ENCODE data around the gene LIG4.
"Not testable (repeated sequence)": the region's sequence is repeated elsewhere in the genome, so short reads cannot be mapped to it uniquely, and the experiment has no call there.

LIG4 gene

DNA sequence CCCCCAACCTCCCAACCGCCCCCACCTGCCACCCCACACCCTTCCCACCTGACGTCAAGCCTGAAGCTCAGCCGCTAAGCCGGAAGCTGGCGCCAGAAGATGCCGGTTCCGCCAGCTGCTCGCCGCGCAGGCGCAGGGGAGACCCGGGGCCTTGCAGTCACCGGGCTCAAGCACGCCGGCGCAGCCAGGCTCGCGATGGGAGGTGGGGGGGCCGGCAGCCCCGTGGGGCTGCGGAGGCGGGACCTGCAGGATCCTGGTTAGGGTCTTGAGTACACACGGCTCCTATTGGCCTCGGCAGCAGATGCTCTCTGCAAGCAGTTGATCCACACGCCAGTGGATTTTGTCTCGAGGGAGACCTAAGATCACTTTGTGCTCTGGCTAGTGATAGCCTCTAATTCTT is at the start of gene LIG4:
Gene LIG4, minus strand, starts transcription at position 101 of the 400 bp plus-strand sequence. CDS start 4,268 bp downstream, outside the sequence.
- DNase-seq (ENCODE audit: low spot score), result peak; percentile 87

DNA sequence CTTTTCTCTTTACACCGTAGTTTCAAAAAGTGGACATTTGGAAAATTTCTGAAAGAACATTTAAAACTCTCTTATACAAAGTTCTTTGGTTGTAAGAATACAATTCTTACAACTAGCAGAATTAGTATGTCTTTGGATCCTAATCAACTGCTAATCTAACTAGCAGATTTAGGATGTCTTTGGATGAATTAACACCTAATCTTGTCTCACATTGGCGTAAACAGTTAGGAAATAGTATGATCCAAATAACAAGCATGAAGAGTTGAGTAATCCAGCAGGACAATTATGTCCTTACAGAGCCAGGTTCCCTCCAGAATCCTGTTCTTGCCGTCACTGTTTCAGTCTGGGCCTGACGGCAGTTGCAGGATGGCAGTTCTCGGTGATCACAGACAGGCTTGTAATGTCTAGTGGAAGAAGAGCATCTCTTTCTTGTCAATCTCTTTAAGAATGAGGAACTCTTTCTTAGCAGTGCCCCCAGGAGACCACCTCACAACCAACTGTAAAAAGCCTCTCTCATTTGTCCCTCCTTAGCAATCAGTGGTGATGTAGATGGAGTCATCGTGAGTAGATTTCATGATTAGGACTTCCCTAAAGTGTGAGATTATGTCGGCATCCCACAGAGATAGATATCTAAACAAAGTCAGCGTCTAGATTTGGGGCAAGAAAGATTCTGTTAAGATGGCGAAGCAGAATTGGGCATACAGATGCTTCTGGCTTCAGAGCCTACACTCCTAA is 48.5 kb upstream of the LIG4 start:
- DNase-seq (ENCODE audit: low spot score), result no peak

DNA sequence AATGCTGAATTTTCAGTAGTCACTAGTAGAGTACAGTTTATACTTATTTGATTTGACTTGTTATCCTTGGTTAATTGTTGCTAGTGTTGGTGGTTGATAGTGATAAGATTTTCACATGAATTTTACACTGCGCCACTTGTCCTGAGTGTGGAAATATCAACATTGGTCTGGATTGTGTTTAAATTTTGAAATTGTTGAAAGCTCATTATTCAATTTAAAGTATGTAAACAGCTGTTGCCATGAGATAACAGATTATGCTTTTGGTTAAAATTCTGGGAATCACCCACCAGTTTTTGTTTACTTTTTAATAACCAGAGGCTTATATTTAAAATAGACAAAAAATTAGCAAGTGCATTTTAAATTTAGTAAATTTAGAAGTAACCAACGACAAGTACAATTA is 41.9 kb upstream of the LIG4 start:
- no peak for DNase-seq (ENCODE audit: low spot score)

DNA sequence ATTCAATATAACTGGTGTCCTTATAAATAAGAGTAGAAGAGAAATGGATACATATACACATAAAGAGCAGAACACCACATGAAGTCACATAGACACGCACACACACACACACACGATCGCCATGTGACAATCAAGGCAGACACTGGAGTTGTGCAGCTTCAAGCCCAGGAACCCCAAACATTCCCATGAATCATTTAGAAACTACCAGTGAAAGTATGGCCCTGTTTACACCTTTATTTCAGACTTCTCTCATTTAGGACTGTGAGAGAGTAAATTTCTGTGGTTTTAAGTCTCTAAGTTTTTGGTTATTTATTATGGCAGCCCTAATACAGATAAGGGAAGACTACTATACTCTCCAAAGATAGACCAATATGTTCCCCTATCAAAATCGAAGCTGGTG is 33.8 kb upstream of the LIG4 start:
- DNase-seq (ENCODE audit: low spot score), result no peak

DNA sequence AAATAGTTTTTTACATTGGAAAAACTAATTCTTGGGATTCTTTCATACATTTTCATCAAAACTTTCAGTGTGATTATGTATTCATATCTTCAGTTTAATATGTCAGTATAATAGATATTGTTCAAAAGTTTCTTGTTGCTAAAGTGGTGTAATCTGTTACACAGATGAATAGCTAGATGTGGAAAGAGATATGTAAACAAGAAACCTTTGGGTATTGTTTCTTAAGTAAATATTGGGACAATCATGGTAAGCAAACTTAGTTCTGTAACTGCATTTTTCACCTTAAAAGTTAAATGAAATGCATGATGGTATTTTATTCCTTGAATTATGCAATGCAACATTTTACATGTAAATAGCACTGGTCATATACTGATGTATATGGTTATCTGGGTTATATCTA is 15.0 kb upstream of the LIG4 start:
- no peak for DNase-seq (ENCODE audit: low spot score)

DNA sequence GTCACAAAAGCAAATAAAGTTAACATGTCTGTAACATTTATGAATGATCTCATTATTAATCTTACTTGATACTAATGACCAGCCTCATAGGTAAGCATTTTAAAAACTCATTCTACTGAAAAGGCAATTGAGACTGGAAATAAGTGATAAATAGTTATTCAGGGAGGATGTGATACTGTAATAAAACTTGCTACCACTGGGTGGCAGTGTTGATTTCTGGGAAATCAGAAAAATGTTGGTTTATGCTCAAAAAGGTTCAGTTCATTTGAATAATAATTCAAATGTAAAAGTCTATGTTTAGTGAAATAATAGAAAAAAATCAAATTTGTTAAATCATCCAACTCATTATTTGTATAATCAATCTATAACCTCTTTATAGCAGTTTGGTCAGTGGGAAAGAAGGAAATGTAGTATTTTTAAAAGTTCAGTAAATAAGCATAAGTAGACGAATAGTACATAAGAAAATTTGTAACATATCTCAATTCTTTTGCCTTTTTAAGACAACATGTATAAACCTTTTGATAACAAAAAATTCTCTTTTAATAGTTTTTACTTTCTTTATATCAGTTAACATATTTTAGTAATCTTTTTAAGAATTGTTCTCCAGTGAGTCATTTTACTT is 12.4 kb upstream of the LIG4 start:
- DNase-seq (ENCODE audit: low spot score), result peak; percentile 50

DNA sequence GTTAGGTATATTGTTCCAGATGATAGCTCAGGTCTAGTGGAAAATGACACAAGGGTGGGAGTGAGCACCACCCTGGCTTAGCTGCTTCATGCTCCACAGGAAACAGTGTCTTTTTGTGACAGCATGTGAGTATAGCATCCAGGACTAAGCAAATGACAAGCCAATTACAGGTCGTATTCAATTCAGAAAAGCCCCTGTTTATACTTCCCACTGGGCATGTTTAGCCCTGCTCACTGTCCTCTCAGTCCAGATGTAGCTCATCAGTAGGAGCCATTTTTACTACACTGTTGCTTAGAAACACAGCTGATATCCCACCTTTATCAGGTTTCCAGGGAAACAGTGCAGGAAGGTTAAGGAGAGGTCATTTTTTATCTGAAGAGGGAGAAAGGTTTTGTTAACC is 10.8 kb upstream of the LIG4 start:
- no peak for DNase-seq (ENCODE audit: low spot score)

DNA sequence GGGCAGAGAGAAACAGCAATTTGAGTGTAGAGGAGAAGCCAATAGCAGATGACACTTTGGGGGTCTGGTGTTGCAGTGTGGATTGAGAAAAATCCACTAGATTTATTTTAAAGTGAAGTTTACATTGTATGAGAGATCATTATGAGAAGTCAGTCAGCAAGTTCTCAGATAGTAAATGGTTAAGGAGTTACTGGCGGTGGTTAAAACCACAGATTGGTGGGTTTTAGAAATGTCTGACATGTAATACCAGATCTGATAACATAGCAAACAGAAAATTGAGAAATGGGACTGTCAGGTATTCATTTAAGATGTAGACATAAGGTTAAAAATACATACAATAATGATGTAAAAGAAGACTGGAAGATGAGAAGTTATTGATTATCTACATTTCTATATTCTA is 10.1 kb upstream of the LIG4 start:
- no peak for DNase-seq (ENCODE audit: low spot score)

DNA sequence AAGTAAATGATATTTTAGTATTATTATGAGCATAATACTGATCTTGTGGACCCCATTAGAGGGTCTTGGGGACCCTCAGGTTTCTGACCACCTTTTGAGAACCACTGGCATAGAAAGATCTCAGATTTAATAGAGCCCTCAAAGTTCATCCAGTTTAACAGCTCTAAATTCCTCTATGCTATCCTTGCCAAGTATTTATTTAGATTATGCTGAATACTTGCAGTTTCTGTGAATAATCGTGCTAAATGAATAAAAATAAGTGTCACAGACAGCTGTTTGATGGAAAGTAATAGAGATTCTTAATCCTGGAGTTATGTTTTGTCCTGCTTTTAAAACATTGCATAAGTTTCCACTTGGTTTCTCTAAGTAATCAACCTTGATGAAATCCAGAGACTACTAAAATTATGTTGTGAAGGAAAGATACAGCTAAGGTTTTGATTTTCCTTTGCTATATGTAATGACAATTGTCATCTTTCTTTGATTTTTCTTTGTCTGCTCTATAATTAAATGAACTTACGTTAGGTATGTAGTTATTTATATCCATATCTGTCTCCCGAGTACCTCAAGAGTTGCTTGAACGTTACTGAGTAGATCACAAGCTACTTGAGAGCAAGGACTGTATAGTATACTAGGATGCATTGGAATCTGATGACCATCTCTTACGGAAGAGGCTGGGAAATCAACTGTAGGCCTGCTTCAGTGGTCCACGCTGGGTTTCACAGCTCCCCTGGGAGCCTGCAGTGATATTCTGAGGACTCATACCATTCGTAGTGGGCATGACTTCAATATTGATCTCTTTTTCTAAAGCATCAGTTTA is 8.6 kb upstream of the LIG4 start:
- no peak for DNase-seq (ENCODE audit: low spot score)

DNA sequence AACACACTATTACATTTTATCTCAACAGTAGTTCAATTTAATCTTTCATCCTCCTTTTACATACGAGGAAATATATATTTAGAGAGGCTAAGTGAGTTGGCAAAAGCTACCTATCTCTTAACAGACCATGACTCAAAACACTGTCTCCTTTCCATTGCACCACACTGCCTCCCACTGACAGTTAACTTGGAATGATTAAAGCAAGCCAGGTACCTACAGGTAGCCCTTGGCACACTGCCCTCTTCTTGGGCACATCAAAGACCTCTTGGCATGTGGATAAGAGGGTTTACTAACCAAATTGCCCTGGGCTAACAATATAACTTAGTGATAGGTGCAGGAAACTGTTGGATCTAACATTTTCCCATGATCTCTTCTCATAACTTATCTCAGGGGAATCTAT is 4.7 kb upstream of the LIG4 start:
- no peak for DNase-seq (ENCODE audit: low spot score)

DNA sequence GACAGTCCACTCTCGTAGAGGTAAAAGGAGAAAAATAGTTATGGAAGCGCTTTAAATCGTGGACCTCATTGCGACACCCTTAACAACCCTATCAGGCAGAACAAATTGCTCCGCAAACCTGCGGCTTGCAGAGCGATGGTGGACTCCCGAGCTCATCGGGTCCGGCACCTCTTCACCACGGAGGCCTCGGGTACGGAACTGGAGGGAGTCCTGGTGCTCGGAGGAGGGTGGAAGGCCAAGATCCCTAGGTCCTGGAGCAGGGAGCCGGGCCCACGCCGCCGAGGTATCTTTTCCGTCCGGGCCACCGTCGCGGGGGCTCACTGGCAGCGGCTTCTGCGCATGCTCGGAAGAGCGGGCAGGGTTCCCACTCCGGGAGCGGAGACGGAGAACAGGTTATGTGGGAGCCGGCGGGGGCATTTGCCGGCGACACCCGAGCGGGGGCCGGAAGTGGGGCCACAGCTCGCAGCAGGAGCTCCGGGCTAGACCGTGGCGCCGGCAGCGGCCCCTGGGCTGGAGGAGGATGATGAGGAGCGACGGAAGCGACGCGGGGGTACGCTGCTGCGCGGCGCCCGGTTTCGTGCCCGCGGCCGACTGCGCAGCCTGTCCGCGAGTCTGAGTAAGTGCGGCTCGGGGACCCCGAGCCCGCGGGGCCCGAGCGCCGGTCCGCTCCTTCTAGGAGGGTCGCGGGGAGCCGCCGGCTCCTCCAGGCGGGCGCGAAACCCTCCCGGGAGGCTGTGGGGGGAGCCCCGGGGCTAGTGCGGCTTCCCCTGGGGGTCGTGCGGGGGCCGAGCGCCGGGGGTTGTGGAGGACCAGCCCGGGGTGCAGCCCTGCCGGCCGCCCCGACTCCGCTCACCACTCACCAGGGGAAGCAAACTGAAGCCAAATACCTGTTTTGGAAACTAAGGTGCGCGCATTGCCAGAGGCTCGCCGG is 3.0 kb upstream of the LIG4 start, which contains the start of gene ABHD13:
Gene ABHD13, plus strand, starts transcription at position 349 of the 931 bp plus-strand sequence. CDS start 10,827 bp downstream, outside the sequence.
- DNase-seq (ENCODE audit: low spot score), result peak; percentile 89

DNA sequence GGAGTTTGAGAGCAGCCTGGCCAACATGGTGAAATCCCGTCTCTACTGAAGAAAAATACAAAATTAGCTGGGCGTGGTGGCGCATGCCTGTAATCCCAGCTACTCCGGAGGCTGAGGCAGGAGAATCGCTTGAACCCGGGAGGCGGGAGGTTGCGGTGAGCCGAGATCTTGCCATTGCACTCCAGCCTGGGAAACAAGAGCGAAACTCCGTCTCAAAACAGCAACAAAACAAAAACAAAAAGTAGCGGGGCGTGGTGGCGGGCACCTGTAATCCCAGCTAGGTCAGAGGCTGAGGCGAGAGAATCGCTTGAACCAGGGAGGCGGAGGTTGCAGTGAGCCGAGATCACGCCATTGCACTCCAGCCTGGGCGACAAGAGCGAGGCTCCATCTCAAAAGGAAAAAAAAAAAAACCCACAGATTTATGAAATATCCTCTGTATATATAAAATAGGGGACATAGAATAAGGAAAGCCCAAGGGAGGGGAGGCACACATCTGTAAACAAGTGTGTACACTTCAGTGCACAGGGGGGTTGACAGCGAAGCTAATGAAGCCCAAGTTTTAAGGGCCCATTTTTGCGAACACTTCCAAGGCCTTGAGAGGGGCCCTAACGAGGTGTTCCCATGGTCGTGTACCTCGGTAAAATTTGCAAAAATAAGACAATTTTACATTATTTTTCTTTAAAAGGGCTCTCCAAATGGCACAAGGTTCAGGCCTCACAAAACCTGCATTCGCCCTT is 2.1 kb upstream of the LIG4 start:
- not testable (repeated sequence) for DNase-seq (ENCODE audit: low spot score)

DNA sequence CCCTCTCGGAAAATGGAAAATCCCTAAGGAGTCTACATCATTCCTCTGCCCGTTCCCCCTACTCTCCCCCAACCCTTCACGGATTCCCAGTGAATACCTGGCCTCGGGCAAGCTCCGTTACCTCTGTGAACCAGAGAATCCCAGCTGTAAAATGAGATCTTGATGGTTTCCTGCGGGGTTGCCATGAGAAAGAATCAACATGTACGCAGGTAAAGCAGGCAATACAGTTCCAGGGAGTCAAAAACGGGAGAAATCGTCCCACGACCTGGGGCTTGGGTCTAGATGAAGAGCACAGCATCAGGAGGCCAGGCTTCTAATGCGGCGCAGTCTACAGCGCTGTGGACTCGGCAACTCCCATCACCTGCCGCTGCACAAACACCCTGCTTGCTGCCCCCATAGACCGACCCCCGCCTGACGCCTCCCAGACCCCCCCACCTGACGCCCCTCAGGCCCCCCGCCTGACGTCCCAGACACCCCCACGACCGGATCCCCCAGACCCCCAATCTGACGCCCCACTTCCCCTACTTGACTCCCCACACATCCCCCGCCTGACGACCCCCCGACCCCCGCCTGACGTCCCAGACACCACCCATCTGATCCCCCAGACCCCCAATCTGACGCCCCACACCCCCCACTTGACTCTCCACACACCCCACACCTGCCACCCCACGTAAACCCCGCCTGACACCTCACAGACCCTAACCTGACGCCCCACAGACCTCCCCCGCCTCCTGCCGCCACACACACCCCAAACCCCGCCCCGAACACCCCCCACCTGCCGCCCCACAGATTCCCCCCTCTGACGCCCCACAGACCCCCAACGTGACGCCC is 680 bp downstream of the LIG4 start:
- no peak for DNase-seq (ENCODE audit: low spot score)

DNA sequence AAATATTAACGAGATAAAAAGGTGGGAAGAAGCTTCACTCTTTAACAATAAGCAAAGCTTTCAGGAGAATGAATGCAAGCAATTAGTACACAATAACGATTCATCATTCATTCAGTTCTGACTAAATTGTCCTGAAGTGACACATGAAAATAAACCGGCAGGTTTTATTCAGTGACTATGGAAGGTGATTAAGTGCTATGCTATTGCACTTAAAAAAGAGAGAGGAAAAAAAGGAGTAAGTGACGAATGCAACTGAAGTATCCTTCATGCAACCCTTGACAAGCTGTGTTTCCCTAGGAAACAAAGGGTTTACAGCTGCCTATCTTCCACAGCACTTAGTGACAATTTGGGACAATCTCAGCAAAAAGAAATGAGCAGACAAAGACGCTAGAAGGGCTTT is 1.4 kb downstream of the LIG4 start:
- DNase-seq (ENCODE audit: low spot score), result no peak

DNA sequence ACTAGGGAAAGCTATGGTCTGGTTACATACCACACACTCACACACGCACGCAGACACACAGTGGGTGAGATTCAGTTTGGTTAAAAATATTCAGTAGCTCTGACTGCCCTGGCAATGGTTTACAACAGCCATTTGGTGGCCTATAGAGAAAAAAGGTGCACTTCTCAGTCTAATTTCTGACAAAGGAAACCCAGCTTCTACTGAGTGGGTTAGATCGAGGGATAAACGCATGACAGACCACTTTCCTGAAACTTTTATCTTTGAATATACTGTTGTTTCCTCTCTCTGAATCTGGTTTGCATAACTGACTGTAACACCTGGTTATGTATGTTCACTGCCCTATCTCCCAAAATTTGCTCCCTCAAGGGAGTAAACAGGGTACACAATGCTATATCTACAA is 2.5 kb downstream of the LIG4 start:
- DNase-seq (ENCODE audit: low spot score), result no peak

DNA sequence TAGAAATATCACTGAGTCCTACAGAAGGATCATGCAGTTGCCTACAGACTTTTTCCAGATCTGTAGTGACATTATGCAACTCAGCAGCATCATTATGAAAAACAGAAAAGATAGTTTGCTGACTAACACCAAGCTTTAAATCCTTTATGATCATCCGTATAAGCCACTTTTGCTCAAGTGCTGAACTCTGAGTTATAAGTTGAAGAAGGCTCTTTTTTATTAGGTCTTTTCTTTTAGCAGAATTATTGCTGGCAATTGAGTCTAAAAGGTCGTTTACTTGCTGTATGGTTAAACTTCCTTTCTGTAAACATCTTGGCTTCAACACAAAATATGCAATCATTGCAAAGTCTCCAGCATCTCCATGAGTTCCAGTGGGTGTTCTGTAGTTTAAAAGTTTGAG is 4.8 kb downstream of the LIG4 start:
- DNase-seq (ENCODE audit: low spot score), result no peak

DNA sequence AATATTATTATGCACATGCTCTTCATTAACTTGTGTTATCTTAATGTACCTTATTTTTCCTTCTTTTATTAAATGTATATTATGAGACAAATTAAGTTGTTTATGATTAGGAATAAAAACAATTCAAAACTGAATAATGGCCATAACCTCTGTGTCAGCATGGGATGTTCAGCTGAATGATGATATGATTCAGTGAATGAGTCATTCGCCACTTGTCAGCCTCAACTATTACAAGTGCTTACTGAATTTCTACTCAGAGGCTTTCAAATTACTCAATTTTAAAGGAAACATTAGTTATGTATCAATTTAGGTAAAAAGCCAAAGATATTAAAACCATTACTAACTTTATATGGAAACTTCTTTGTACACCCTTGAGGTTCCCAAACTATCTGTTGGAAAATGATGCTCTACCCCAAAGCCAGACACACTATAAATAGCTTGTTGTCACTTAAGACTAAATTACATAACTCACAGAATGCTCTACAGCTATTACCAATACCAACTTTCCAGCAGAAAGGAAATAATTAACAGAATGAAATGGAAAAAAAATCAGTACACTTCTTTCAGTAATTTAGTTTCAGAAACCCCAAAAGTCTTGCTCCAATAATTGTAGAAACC is 14.4 kb downstream of the LIG4 start:
- peak; percentile 39 for DNase-seq (ENCODE audit: low spot score)

DNA sequence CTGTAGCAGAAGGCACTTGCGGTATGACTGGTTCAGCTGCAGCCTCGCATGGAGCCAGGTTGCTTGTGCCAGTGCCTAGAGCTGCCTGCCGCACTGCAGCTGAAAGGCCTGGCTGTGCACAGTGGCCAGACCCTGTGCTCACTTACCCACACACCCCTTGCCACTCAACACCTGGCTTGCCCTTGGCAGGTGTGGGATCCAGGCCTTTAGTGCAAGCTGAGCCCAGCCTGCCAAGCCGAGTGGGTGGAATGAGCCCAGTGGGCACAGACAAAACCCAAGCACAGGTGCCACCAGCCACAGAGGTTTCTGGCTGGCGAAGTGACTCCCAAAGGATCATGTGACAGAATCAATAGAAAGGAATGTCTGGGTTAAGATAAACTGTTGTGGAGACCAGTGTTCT is 19.5 kb downstream of the LIG4 start:
- no peak for DNase-seq (ENCODE audit: low spot score)

DNA sequence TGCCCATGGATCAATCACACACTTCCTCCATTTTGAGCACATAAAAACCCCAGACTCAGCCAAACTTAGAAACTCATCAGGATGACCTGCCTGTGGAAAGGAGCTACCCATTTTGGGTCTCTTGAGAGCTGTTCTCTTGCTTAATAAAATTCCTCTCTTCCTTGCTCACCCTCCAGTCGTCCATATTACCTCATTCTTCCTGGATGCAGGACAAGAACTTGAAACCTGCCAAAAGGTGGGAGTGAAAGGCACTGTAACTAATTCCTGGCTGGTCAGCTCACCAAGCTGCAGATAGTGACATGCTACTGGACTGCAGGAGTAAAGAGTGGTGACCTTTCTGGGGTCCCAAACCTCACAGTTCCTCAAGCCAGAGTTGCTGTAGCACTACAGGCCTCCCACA is 20.2 kb downstream of the LIG4 start:
- no peak for DNase-seq (ENCODE audit: low spot score)

DNA sequence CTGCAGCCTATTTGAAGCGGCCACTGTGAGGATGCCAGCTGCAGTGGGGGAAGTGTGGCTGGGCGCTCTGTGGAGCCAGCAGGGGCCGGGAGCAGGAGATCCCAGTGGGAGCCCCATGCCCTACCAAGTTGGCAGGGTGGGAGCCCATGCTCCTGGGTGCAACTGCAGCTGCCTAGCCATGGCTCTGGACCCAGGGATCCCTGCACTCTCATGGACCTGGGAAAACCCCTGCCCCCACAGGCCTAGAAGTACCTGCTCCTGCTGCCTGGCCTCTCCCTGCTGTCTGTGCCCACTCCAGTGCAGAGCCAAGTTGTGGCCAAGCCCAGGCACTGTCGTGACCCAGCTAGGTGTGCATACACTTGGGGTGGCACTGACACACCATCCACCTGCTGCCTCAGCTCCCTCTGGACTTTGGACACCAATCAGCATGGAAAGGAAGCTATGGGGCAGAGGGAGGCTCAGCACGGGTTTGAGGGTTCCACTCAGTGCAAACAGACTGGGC is 20.9 kb downstream of the LIG4 start:
- DNase-seq (ENCODE audit: low spot score), result no peak
